ENCODE results near the gene DLD.
"Not testable (repeated sequence)": the region's sequence is repeated elsewhere in the genome, so short reads cannot be mapped to it uniquely, and the experiment has no call there.

Gene DLD, protein sequence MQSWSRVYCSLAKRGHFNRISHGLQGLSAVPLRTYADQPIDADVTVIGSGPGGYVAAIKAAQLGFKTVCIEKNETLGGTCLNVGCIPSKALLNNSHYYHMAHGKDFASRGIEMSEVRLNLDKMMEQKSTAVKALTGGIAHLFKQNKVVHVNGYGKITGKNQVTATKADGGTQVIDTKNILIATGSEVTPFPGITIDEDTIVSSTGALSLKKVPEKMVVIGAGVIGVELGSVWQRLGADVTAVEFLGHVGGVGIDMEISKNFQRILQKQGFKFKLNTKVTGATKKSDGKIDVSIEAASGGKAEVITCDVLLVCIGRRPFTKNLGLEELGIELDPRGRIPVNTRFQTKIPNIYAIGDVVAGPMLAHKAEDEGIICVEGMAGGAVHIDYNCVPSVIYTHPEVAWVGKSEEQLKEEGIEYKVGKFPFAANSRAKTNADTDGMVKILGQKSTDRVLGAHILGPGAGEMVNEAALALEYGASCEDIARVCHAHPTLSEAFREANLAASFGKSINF

DNA sequence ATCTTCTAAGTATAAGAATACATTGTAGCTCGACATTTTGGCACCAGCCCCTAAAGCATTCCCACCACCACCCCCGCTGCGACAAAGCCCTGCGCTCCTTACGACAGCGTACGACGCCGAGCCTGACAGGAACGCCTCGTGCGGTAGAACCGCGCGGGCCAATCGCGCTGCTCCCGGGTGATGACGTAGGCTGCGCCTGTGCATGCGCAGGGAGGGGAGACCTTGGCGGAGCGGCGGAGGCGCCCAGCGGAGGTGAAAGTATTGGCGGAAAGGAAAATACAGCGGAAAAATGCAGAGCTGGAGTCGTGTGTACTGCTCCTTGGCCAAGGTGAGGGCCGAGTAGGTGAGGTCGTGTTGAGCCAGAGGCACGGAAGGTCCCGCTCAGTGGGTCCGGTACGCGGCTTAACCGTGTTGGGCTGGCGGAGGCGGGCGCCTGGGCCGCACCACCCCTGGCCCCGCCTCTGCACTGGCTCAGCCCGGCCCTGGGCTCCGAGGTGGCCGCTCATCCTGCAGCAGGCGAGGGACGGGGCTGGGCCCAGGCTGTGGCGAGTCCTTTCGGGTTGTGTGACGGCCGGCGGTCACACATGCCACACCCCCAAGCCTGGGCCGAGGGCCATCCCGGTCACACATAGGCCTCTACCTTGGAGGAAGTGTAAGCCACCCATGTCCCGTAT is at the start of gene DLD:
Gene DLD, plus strand, starts transcription at position 222 of the 674 bp plus-strand sequence. Its CDS starts 68 bp downstream, at position 290.
- peak; percentile 95 for DNase-seq (ENCODE audit: low spot score)

DNA sequence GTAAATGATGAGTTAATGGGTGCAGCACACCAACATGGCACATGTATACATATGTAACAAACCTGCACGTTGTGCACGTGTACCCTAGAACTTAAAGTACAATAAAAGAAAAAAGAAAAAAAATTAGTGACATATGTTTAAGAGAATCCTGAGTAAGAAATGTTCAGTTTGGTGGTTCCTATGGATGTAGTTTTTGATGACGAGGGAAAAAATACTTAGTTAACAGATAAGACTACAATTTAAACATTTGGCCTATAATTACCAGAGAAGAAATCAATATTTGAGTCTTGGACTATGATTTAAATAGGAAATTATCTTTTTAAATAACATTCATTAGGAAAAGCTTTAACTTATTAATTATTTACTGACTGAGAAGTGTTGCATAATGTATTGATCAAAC is 48.8 kb upstream of the DLD start:
- no peak for DNase-seq (ENCODE audit: low spot score)

DNA sequence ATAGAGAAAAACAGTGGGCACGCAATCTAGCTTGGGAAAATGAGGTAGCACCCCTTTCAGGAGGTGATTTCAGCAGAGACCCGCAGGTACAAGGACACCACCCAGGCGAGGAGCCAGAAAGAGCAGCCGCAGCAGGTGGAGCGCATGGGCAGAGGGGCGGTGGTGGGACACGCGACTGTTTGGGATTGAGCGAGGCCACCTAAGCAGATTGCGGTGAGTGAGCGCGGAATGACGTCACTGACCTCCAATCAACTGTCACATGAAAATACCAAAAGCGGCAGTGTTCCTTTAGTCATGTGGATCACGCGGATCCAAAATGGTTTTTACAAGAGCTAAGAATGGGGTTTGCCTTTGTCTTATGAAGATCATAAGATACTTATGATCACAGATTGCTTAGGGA is 47.8 kb upstream of the DLD start:
- no peak for DNase-seq (ENCODE audit: low spot score)

DNA sequence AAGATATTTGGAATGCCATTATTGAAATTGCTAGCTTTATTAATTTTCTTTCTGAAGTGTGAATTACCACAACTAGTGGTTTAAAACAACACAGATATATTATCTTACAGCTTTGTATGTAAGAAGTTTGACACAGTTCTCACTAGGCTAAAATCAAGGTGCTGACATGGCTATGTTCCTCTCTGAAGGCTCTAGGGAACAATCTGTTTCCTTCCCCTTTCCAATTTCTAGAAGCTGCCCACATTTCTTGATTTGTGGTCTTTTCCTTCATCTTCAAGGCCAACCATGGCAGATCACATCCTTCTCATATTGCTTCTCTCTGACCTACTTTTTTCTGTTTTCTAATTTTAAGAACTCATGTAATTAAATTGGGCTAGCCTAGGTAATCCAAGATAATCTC is 44.7 kb upstream of the DLD start:
- DNase-seq (ENCODE audit: low spot score), result no peak

GRCh38 chr7:107847168-107847835 is 43.7 kb upstream of the DLD start:
- DNase-seq (ENCODE audit: low spot score), result no peak

- not testable (repeated sequence) for DNase-seq (ENCODE audit: low spot score)
Measured at GRCh38 chr7:107847836-107848175, 43.2 kb upstream of the DLD start.

DNA sequence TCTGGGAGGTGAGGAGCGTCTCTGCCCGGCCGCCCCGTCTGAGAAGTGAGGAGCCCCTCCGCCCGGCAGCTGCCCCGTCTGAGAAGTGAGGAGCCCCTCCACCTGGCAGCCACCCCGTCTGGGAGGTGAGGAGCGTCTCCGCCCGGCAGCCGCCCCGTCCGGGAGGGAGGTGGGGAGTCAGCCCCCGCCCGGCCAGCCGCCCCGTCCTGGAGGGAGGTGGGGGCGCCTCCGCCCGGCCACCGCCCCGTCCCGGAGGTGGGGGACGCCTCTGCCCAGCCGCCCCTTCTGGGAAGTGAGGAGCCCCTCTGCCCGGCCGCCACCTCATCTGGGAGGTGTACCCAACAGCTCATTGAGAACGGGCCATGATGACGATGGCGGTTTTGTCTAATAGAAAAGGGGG is 42.8 kb upstream of the DLD start:
- DNase-seq (ENCODE audit: low spot score), result not testable (repeated sequence)

DNA sequence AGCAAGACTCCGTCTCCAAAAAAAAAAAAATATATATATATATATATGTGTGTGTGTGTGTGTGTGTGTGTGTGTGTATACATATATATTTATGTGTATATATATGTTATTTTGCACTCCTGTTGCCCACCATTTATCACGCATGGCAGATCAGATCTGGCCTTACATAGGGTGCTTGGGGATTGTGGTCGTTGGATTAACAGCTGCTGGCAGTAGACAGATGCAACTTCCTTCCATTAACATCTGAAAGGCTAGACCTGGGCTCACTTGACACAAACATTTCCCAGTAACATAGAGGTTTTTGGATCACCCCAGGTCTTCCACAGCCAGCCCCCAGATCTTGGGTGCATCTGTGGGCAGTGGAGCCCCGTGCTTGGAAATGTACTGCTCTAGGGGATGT is 40.8 kb upstream of the DLD start:
- no peak for DNase-seq (ENCODE audit: low spot score)

DNA sequence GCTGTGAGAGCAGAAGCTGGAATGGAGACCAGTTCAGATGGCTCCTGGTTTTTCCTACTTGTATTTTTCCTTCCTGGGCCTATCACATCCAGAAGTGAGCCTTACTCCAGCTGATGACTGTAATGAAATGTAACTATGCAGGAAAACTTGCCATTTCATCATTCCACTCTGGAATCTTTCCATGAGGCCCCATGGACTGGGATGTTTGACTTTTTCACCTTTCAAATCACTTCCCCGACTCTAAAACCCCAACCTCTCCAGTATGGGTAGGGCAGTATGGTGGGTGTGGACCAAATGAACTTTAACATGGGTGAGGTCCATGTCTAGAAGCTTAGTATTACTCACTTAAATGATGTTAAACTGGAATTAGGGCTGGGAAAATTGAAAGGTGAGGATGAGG is 40.3 kb upstream of the DLD start:
- no peak for DNase-seq (ENCODE audit: low spot score)

GRCh38 chr7:107854454-107854853 is 36.5 kb upstream of the DLD start:
- DNase-seq (ENCODE audit: low spot score), result no peak

DNA sequence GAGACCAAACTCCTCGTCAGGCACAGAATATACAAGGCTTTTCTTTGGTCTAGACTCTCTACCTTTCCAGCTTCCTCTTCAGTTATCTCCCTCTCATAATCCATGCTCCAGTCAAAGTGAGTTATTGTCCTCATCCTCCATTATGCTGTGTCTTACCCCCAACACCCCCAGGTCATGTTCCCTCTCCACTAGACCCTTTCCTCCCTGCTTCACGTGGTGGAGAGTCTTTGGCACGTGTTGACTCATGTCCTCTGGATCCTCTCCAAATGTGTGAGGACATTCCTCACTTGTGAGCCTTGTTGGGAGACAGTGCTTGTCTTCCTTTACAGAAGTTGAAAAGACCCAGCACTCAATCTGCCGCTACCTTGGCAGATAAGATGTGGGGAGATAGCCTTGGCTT is 36.0 kb upstream of the DLD start:
- no peak for DNase-seq (ENCODE audit: low spot score)

GRCh38 chr7:107856806-107857540 is 34.0 kb upstream of the DLD start:
- DNase-seq (ENCODE audit: low spot score), result peak; percentile 22

DNA sequence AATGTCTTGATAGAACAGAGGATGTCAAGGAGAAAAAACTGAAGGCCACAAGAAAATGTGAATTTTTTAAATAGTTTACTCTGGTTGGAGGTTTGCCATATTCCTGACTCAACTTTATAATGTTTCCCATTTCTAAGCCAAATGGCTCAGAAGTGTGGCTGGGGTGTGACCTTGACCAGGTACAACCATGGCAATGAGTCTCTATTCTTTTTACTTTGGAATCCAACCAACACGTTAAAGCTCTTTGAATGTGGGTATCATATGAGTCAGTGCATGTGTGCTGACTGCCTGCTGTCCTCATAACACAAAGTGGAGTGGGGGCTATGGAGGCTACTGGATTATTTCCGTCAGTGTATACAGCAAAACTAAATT is 33.5 kb upstream of the DLD start:
- no peak for DNase-seq (ENCODE audit: low spot score)

GRCh38 chr7:107858280-107858679 is 32.7 kb upstream of the DLD start:
- DNase-seq (ENCODE audit: low spot score), result no peak

- DNase-seq (ENCODE audit: low spot score), result no peak
Measured at GRCh38 chr7:107860279-107860961, 30.6 kb upstream of the DLD start.

- DNase-seq (ENCODE audit: low spot score), result no peak
Measured at GRCh38 chr7:107860981-107861652, 29.9 kb upstream of the DLD start.

DNA sequence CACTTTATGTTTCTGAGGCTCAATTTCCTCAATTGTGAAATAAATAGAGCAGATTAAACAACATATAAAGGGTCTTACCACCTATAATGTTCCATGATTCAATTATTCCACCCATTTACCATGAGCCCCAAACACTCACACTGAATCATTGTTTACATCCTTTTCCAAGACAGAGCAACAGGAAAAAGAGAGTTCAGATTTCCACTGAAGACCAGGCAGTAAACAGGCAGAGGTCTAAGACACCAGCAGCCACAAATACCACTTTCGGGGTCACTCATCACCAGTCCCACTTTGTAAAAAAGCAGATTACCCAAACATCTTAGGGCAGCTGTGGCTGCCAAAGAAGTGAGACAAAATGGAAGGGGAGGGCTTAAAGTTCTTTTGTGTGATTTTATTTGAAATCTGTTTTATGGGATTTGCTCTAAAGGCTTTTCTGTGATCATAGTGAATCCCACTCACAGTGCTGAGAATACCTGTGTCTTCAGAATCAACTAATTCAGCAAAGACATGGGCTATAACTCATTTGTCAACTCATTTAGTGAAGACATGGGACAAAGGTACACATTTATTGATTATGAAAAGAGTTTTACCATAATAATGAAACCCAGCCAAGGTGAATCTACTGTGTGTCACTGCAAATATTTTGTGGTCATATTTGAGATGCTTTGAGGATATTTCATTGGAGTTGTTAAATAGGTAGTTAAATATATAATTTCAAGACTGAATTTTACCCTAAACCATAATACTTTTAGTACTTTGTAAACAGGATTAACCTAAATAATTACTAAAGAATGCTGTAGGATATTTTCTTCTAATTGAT is 24.8 kb upstream of the DLD start:
- DNase-seq (ENCODE audit: low spot score), result peak; percentile 31

GRCh38 chr7:107867858-107868466 is 23.0 kb upstream of the DLD start:
- DNase-seq (ENCODE audit: low spot score), result no peak

GRCh38 chr7:107870427-107871000 is 20.5 kb upstream of the DLD start:
- DNase-seq (ENCODE audit: low spot score), result no peak

Measured in activated CD4-positive, alpha-beta T cell treated with anti-CD3 and anti-CD28 coated beads, Interleukin-2, Interleukin-4, amounts not matched to agents 100 ng/mL and 50 ng/mL, durations not matched to agents 16 hours and 8 hours (primary cell).